ENCODE data around the gene PTPRD.

- no peak for TF ChIP-seq EZH2 (IDR thresholded peaks at IDR 0.05)
- TF ChIP-seq, protein P1, sequence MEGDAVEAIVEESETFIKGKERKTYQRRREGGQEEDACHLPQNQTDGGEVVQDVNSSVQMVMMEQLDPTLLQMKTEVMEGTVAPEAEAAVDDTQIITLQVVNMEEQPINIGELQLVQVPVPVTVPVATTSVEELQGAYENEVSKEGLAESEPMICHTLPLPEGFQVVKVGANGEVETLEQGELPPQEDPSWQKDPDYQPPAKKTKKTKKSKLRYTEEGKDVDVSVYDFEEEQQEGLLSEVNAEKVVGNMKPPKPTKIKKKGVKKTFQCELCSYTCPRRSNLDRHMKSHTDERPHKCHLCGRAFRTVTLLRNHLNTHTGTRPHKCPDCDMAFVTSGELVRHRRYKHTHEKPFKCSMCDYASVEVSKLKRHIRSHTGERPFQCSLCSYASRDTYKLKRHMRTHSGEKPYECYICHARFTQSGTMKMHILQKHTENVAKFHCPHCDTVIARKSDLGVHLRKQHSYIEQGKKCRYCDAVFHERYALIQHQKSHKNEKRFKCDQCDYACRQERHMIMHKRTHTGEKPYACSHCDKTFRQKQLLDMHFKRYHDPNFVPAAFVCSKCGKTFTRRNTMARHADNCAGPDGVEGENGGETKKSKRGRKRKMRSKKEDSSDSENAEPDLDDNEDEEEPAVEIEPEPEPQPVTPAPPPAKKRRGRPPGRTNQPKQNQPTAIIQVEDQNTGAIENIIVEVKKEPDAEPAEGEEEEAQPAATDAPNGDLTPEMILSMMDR (IDR thresholded peaks at IDR 0.05): no peak
Observed at GRCh38 chr9:9326749-9327148, 1286.1 kb downstream of the PTPRD start.

Measured in neural progenitor cell (in vitro differentiated cells).